IMR-90 (cell line): ENCODE measurements around the gene TMEM126B.

Experiments
- MXI1 ChIP-seq: IDR thresholded peaks from 2 replicates; pipeline ENCODE4 v1.6.1; 2012; ENCODE audit warnings: low read depth, mild to moderate bottlenecking, low read length, moderate library complexity, borderline replicate concordance
- POLR2A ChIP-seq: IDR thresholded peaks from 2 replicates; pipeline ENCODE4 v1.6.1; 2012; ENCODE audit warnings: mild to moderate bottlenecking, low read depth, low read length
- RAD21 ChIP-seq: IDR thresholded peaks from 2 replicates; pipeline ENCODE4 v1.6.1; 2012; ENCODE audit warnings: low read length, improper control_type of control experiment
- TF ChIP-seq, protein P1 (sequence below): conservative IDR thresholded peaks from 2 replicates; pipeline ENCODE4 v1.5.1; 2012; ENCODE audit warnings: mild to moderate bottlenecking, low read depth, low read length, improper control_type of control experiment

DNA sequence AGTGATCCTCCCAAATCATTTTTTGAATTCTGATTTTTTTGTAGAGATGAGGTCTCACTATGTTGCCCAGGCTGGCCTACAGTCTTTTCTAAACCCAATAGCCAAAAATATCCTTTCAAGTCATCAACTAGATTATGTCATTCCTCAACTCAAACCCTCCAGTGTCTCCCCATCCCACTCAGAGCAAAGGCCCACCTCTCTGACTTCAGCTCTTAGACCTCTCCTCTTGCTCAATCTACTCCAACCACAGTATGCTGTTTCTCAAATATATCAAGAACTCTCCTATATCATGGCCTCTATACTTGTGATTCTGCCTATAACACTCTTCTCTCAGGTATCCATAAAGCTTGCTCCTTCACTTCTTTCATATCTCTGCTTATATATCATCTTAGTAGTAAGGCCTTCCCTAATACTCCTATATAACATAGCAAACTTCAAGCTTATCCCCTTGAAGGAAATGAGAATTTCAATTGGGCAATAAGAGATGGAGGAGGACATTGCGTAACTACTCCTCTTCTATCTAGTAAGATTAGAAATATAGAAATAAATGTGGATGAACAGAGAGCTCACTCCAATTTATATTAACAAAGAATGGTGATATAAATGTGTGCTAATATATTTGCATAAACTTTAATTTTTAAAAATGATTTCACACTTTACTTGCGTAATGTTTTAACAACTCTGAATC is 25.7 kb upstream of the TMEM126B start:
- TF ChIP-seq POLR2A (no peak), RAD21 (no peak), MXI1 (no peak)
- TF ChIP-seq, protein P1, sequence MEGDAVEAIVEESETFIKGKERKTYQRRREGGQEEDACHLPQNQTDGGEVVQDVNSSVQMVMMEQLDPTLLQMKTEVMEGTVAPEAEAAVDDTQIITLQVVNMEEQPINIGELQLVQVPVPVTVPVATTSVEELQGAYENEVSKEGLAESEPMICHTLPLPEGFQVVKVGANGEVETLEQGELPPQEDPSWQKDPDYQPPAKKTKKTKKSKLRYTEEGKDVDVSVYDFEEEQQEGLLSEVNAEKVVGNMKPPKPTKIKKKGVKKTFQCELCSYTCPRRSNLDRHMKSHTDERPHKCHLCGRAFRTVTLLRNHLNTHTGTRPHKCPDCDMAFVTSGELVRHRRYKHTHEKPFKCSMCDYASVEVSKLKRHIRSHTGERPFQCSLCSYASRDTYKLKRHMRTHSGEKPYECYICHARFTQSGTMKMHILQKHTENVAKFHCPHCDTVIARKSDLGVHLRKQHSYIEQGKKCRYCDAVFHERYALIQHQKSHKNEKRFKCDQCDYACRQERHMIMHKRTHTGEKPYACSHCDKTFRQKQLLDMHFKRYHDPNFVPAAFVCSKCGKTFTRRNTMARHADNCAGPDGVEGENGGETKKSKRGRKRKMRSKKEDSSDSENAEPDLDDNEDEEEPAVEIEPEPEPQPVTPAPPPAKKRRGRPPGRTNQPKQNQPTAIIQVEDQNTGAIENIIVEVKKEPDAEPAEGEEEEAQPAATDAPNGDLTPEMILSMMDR = no peak
